ENCODE data around the gene NOL9. TPM values are rescaled to one million over a fixed set of nuclear protein-coding genes. Genes with fewer than 3 reads are reported as not detected.

The NOL9 gene
- total and polyA plus RNA-seq, 2 of the 13 experiments (the other 11 are each of a cell fraction or from before 2014, with no cell fraction given): 18.0 to 24.7 TPM

DNA sequence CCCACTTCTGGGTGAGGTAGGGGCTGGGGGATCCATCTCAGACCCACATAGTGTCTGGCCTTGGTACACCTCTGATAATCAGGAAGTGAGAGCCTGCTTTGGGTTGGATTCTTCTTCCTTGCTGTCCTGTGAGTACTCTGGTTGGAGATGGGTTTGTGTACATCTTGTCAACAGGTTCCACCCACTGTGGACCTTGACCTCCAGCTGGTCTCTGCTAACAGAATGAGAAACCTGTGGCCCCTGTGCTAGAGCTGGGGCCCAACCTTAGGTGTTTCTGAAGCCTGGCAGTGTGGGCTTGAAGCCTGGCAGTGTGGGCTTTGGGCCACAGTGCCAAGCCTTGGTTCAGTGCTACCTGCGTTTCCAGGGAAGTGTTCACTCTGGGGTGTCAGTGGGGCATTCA is 28.1 kb upstream of the NOL9 start (continued):
- TF ChIP-seq, protein P1, sequence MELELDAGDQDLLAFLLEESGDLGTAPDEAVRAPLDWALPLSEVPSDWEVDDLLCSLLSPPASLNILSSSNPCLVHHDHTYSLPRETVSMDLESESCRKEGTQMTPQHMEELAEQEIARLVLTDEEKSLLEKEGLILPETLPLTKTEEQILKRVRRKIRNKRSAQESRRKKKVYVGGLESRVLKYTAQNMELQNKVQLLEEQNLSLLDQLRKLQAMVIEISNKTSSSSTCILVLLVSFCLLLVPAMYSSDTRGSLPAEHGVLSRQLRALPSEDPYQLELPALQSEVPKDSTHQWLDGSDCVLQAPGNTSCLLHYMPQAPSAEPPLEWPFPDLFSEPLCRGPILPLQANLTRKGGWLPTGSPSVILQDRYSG (CRISPR knock-in tag; IDR thresholded peaks at IDR 0.05): no peak
- TF ChIP-seq KAT2B (IDR thresholded peaks at IDR 0.05; ENCODE audit: borderline replicate concordance, low read depth, low read length) (no peak), PAWR (CRISPR knock-in tag; IDR thresholded peaks at IDR 0.05; ENCODE audit: borderline replicate concordance) (no peak), MTA1 (CRISPR knock-in tag; IDR thresholded peaks at IDR 0.05; ENCODE audit: borderline replicate concordance) (no peak), ARNTL (CRISPR knock-in tag; IDR thresholded peaks at IDR 0.05) (no peak), ZNF382 (CRISPR knock-in tag; IDR thresholded peaks at IDR 0.05; ENCODE audit: borderline replicate concordance) (no peak), SP2 (CRISPR knock-in tag; IDR thresholded peaks at IDR 0.05) (no peak), ELF3 (CRISPR knock-in tag; IDR thresholded peaks at IDR 0.05) (peak; percentile 91), FOXA3 (CRISPR knock-in tag; IDR thresholded peaks at IDR 0.05) (peak; percentile 98), ZNF124 (CRISPR knock-in tag; IDR thresholded peaks at IDR 0.05) (no peak), ZNF350 (CRISPR knock-in tag; IDR thresholded peaks at IDR 0.05; ENCODE audit: borderline replicate concordance, low read depth) (peak; percentile 42), JUND (CRISPR knock-in tag; IDR thresholded peaks at IDR 0.05) (no peak), ZNF20 (CRISPR knock-in tag; IDR thresholded peaks at IDR 0.05) (no peak), TBX2 (CRISPR knock-in tag; IDR thresholded peaks at IDR 0.05; ENCODE audit: borderline replicate concordance) (peak; percentile 83), PHF20 (CRISPR knock-in tag; IDR thresholded peaks at IDR 0.05) (peak; percentile 40; the same call in 1 of the 2 replicates), FLYWCH1 (CRISPR knock-in tag; IDR thresholded peaks at IDR 0.05) (no peak), JARID2 (CRISPR knock-in tag; IDR thresholded peaks at IDR 0.05; ENCODE audit: insufficient replicate concordance) (no peak)
- TF ChIP-seq, protein P2, sequence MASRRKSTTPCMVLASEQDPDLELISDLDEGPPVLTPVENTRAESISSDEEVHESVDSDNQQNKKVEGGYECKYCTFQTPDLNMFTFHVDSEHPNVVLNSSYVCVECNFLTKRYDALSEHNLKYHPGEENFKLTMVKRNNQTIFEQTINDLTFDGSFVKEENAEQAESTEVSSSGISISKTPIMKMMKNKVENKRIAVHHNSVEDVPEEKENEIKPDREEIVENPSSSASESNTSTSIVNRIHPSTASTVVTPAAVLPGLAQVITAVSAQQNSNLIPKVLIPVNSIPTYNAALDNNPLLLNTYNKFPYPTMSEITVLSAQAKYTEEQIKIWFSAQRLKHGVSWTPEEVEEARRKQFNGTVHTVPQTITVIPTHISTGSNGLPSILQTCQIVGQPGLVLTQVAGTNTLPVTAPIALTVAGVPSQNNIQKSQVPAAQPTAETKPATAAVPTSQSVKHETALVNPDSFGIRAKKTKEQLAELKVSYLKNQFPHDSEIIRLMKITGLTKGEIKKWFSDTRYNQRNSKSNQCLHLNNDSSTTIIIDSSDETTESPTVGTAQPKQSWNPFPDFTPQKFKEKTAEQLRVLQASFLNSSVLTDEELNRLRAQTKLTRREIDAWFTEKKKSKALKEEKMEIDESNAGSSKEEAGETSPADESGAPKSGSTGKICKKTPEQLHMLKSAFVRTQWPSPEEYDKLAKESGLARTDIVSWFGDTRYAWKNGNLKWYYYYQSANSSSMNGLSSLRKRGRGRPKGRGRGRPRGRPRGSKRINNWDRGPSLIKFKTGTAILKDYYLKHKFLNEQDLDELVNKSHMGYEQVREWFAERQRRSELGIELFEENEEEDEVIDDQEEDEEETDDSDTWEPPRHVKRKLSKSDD (CRISPR knock-in tag; IDR thresholded peaks at IDR 0.05; ENCODE audit: low read depth): no peak
- TF ChIP-seq, protein P3, sequence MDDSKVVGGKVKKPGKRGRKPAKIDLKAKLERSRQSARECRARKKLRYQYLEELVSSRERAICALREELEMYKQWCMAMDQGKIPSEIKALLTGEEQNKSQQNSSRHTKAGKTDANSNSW (CRISPR knock-in tag; IDR thresholded peaks at IDR 0.05; ENCODE audit: borderline replicate concordance): no peak
- TF ChIP-seq, protein P4, sequence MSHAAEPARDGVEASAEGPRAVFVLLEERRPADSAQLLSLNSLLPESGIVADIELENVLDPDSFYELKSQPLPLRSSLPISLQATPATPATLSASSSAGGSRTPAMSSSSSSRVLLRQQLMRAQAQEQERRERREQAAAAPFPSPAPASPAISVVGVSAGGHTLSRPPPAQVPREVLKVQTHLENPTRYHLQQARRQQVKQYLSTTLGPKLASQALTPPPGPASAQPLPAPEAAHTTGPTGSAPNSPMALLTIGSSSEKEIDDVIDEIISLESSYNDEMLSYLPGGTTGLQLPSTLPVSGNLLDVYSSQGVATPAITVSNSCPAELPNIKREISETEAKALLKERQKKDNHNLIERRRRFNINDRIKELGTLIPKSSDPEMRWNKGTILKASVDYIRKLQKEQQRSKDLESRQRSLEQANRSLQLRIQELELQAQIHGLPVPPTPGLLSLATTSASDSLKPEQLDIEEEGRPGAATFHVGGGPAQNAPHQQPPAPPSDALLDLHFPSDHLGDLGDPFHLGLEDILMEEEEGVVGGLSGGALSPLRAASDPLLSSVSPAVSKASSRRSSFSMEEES (CRISPR knock-in tag; IDR thresholded peaks at IDR 0.05): no peak
- TF ChIP-seq, protein P5, sequence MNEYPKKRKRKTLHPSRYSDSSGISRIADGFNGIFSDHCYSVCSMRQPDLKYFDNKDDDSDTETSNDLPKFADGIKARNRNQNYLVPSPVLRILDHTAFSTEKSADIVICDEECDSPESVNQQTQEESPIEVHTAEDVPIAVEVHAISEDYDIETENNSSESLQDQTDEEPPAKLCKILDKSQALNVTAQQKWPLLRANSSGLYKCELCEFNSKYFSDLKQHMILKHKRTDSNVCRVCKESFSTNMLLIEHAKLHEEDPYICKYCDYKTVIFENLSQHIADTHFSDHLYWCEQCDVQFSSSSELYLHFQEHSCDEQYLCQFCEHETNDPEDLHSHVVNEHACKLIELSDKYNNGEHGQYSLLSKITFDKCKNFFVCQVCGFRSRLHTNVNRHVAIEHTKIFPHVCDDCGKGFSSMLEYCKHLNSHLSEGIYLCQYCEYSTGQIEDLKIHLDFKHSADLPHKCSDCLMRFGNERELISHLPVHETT (CRISPR knock-in tag; conservative IDR thresholded peaks at IDR 0.05): no peak
- TF ChIP-seq, protein P6, sequence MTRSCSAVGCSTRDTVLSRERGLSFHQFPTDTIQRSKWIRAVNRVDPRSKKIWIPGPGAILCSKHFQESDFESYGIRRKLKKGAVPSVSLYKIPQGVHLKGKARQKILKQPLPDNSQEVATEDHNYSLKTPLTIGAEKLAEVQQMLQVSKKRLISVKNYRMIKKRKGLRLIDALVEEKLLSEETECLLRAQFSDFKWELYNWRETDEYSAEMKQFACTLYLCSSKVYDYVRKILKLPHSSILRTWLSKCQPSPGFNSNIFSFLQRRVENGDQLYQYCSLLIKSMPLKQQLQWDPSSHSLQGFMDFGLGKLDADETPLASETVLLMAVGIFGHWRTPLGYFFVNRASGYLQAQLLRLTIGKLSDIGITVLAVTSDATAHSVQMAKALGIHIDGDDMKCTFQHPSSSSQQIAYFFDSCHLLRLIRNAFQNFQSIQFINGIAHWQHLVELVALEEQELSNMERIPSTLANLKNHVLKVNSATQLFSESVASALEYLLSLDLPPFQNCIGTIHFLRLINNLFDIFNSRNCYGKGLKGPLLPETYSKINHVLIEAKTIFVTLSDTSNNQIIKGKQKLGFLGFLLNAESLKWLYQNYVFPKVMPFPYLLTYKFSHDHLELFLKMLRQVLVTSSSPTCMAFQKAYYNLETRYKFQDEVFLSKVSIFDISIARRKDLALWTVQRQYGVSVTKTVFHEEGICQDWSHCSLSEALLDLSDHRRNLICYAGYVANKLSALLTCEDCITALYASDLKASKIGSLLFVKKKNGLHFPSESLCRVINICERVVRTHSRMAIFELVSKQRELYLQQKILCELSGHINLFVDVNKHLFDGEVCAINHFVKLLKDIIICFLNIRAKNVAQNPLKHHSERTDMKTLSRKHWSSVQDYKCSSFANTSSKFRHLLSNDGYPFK (CRISPR knock-in tag; IDR thresholded peaks at IDR 0.05; ENCODE audit: borderline replicate concordance): no peak
